Sigmoid colon (tissue), 4 donors: Measurements from ENCODE around the gene HMOX2.

ENCODE experiments used
- CTCF ChIP-seq, 4 experiments: fragments of 450-650 bp in 3 of 4; fragments of 200-600 bp in 1 of 4; IDR thresholded peaks; one replicate each; pipeline ENCODE4 v1.5.1; 2016 to 2019; ENCODE audit warnings: antibody characterized with exemption in 4 of 4, mild to moderate bottlenecking in 3 of 4, moderate library complexity in 2 of 4
- POLR2A ChIP-seq, 2 donors: fragments of 450-650 bp; IDR thresholded peaks; one replicate each; pipeline ENCODE4 v1.6.1; 2016; ENCODE audit warnings: antibody characterized with exemption in 2 of 2, mild to moderate bottlenecking in 2 of 2, moderate library complexity in 2 of 2
- POLR2AphosphoS5 ChIP-seq, 4 donors: sonication (generic); formaldehyde crosslinking; IDR thresholded peaks; one replicate each; pipeline ENCODE4 v1.6.1; 2017; ENCODE audit warnings: antibody characterized with exemption in 4 of 4

GRCh38 chr16:4539716-4540284 is 63.6 kb downstream of the HMOX2 start:
- TF ChIP-seq POLR2AphosphoS5 (IDR thresholded peaks at IDR 0.05) (no peak), CTCF (IDR thresholded peaks at IDR 0.05) (no peak), POLR2A (IDR thresholded peaks at IDR 0.05) (no peak)
